ENCODE measurements around the gene TSPAN17. TPM values are rescaled to one million over a fixed set of nuclear protein-coding genes. Genes with fewer than 3 reads are reported as not detected.

TSPAN17 gene
- total RNA-seq, 1 donor from 2014 or later = 37.5 TPM

DNA sequence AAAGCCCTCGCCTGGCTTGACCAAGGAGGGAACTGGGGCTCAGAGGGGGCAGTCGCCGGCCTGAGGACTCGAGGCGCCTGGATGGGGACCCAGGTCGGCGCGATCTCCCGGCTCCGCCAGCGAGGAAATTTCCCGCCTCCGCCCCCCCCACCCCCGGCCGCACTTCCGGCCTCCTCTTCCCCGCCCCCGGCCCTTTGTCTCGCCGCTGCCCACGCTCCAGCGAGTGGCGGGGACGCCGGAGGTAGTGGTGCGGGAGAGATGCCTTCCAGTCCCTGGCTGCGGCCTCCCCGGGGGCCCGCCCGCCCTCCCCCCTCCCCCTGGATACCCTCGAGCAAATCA lies 36.9 kb upstream of the TSPAN17 start:
- no peaks in the 10 kb centered on the region for H3K36me3 Mint-ChIP-seq (ENCODE audit: insufficient read depth)
- no peak for DNase-seq (ENCODE audit: low spot score, unreplicated experiment)
- H3K27ac Mint-ChIP-seq = no peak overlapping the region
- H3K27me3 Mint-ChIP-seq = peaks cover 47% of the 10 kb centered on the region
- peak overlapping the region; percentile 68 for H3K4me3 Mint-ChIP-seq (ENCODE audit: low read depth)
- no peaks in the 10 kb centered on the region for H3K9me3 Mint-ChIP-seq (ENCODE audit: low read depth)
- no peak for TF ChIP-seq CTCF (IDR thresholded peaks at IDR 0.05; ENCODE audit: unreplicated experiment)
- H3K4me1 Mint-ChIP-seq (ENCODE audit: low read depth) = peaks cover 6% of the 10 kb centered on the region

DNA sequence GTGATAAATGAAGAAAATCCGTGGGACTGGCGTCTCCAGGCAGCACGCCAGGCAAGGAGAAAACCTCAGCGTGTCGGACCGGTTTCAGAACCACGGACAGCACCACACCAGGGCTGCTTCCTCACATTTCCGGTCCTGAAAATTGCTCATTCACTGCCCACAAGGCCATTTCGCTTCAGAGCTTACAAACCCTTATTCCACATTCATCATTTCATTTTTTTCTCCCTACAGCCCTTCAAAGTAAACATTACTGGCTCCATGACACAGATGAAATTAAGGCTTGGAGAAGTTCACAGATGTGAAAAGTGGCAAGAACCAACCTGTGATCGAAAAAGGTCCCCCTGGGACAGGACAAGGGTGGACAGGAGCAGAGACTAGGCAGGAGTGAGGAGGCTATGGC lies 35.8 kb upstream of the TSPAN17 start:
- no peaks in the 10 kb centered on the region for H3K9me3 Mint-ChIP-seq (ENCODE audit: low read depth)
- no peaks in the 10 kb centered on the region for H3K36me3 Mint-ChIP-seq (ENCODE audit: insufficient read depth)
- peaks cover 6% of the 10 kb centered on the region for H3K4me1 Mint-ChIP-seq (ENCODE audit: low read depth)
- no peak overlapping the region for H3K4me3 Mint-ChIP-seq (ENCODE audit: low read depth)
- no peak overlapping the region for H3K27ac Mint-ChIP-seq
- no peak for TF ChIP-seq CTCF (IDR thresholded peaks at IDR 0.05; ENCODE audit: unreplicated experiment)
- H3K27me3 Mint-ChIP-seq = peaks cover 58% of the 10 kb centered on the region
- DNase-seq (ENCODE audit: low spot score, unreplicated experiment) = peak; percentile 78

GRCh38 chr5:176612008-176612407 lies 35.3 kb upstream of the TSPAN17 start:
- no peak for DNase-seq (ENCODE audit: low spot score, unreplicated experiment)
- Mint-ChIP-seq H3K9me3 (ENCODE audit: low read depth) (no peaks in the 10 kb centered on the region), H3K4me1 (ENCODE audit: low read depth) (peaks cover 6% of the 10 kb centered on the region), H3K36me3 (ENCODE audit: insufficient read depth) (no peaks in the 10 kb centered on the region), H3K4me3 (ENCODE audit: low read depth) (no peak overlapping the region), H3K27me3 (peaks cover 63% of the 10 kb centered on the region), H3K27ac (no peak overlapping the region)
- no peak for TF ChIP-seq CTCF (IDR thresholded peaks at IDR 0.05; ENCODE audit: unreplicated experiment)

DNA sequence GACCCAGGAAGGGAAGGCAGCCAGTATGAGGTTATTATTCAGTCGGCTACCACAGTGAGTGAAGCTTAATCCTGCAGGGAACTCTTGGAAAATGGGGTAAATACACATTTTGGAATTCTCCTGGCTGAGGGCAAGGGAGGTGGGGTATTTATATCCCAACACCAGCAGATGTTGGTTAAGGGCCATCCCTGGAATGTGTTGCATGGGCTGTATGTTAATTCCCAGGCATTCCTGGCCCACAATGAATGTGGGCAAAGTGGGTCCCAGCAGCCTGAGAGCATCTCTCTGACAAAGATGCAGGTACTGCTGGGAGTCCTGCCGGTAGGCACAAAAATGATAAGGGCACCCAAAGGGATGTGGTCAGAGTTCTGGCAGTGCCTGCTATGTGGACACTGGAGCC lies 34.4 kb upstream of the TSPAN17 start:
- TF ChIP-seq CTCF (IDR thresholded peaks at IDR 0.05; ENCODE audit: unreplicated experiment) = no peak
- Mint-ChIP-seq H3K27ac (no peak overlapping the region), H3K27me3 (peaks cover 72% of the 10 kb centered on the region), H3K4me1 (ENCODE audit: low read depth) (peaks cover 6% of the 10 kb centered on the region), H3K4me3 (ENCODE audit: low read depth) (no peak overlapping the region), H3K36me3 (ENCODE audit: insufficient read depth) (no peaks in the 10 kb centered on the region), H3K9me3 (ENCODE audit: low read depth) (no peaks in the 10 kb centered on the region)
- DNase-seq (ENCODE audit: low spot score, unreplicated experiment) = no peak

DNA sequence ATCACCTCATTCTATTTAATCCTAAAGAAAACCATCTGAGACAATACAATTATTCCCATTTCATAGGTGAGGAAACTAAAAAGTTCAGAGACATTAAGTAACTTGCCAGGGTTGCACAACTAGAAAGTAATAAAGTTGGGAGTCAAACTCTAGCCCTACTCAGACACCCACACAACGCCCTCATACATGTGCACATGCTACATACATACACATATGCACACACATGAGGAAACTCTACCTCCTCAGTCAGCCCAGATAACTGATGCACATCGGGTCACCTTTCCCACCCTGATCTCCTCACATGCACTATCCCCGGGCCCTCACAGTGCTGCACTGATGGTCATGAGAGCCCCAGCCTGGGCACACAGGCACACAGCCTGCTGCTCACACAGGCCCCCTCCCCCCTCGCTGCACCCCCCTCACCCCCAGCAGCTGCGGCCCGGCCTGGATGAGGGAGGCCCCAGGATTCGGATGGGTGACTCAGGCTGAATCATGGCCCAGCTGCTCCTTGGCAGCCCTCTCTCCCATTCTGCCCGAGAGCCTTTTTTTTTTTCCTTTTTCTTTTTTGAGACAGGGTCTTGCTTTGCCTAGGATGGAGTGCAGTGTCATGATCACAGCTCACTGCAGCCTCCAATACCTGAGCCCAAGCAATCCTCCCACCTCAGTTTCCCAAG lies 32.3 kb upstream of the TSPAN17 start:
- no peak for TF ChIP-seq CTCF (IDR thresholded peaks at IDR 0.05; ENCODE audit: unreplicated experiment)
- peaks cover 82% of the 10 kb centered on the region for H3K27me3 Mint-ChIP-seq
- H3K4me1 Mint-ChIP-seq (ENCODE audit: low read depth) = no peaks in the 10 kb centered on the region
- H3K27ac Mint-ChIP-seq = no peak overlapping the region
- no peak overlapping the region for H3K4me3 Mint-ChIP-seq (ENCODE audit: low read depth)
- DNase-seq (ENCODE audit: low spot score, unreplicated experiment) = no peak
- H3K36me3 Mint-ChIP-seq (ENCODE audit: insufficient read depth) = no peaks in the 10 kb centered on the region
- H3K9me3 Mint-ChIP-seq (ENCODE audit: low read depth) = no peaks in the 10 kb centered on the region

All from progenitor cell of endocrine pancreas (in vitro differentiated cells).